PC-9 (cell line): ENCODE measurements around the gene CELSR2.

Experiments
- EZH2 ChIP-seq: fragments of 200-600 bp; sonication (generic); IDR thresholded peaks from 2 replicates; pipeline ENCODE4 v1.8.0; 2017; ENCODE audit warnings: antibody characterized with exemption, low read depth
- TF ChIP-seq, protein P1 (sequence below): fragments of 200-600 bp; sonication (generic); conservative IDR thresholded peaks from 2 replicates; pipeline ENCODE4 v1.6.1; 2017; ENCODE audit warnings: mixed run types, antibody characterized with exemption, mild to moderate bottlenecking, moderate library complexity

GRCh38 chr1:109265016-109265415, 15.7 kb downstream of the CELSR2 start:
- TF ChIP-seq, protein P1, sequence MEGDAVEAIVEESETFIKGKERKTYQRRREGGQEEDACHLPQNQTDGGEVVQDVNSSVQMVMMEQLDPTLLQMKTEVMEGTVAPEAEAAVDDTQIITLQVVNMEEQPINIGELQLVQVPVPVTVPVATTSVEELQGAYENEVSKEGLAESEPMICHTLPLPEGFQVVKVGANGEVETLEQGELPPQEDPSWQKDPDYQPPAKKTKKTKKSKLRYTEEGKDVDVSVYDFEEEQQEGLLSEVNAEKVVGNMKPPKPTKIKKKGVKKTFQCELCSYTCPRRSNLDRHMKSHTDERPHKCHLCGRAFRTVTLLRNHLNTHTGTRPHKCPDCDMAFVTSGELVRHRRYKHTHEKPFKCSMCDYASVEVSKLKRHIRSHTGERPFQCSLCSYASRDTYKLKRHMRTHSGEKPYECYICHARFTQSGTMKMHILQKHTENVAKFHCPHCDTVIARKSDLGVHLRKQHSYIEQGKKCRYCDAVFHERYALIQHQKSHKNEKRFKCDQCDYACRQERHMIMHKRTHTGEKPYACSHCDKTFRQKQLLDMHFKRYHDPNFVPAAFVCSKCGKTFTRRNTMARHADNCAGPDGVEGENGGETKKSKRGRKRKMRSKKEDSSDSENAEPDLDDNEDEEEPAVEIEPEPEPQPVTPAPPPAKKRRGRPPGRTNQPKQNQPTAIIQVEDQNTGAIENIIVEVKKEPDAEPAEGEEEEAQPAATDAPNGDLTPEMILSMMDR = no peak
- TF ChIP-seq EZH2 = no peak
